ENCODE data around the gene TLE1. TPM values are rescaled to one million over a fixed set of nuclear protein-coding genes. Genes with fewer than 3 reads are reported as not detected.
"Not testable (repeated sequence)": the region's sequence is repeated elsewhere in the genome, so short reads cannot be mapped to it uniquely, and the experiment has no call there.

TLE1 gene
- total RNA-seq, 2 donors from 2014 or later = 21.8 to 30.9 TPM

GRCh38 chr9:81669041-81669651 lies 20.2 kb downstream of the TLE1 start:
- intact Hi-C loops (cut with DNase I) = no loop called here
- no peak for DNase-seq (ENCODE audit: low spot score)

GRCh38 chr9:81666123-81666522 lies 23.2 kb downstream of the TLE1 start:
- intact Hi-C loops (cut with DNase I) = no loop called here
- DNase-seq (ENCODE audit: low spot score) = no peak

GRCh38 chr9:81665322-81665871 lies 23.9 kb downstream of the TLE1 start:
- DNase-seq (ENCODE audit: low spot score) = no peak
- intact Hi-C loops (cut with DNase I) = no loop called here

- DNase-seq (ENCODE audit: low spot score) = no peak
- intact Hi-C loops (cut with DNase I) = no loop called here
Measured at GRCh38 chr9:81664638-81665222, 24.6 kb downstream of the TLE1 start.

GRCh38 chr9:81661339-81661738 lies 28.0 kb downstream of the TLE1 start:
- intact Hi-C loops (cut with DNase I) = no loop called here

GRCh38 chr9:81656871-81657337 lies 32.4 kb downstream of the TLE1 start:
- no peak for DNase-seq (ENCODE audit: low spot score)
- intact Hi-C loops (cut with DNase I) = no loop called here

More at GRCh38 chr9:81661339-81661738, 28.0 kb downstream of the TLE1 start:
- no peak for DNase-seq (ENCODE audit: low spot score)

- intact Hi-C loops (cut with DNase I) = no loop called here
- no peak for DNase-seq (ENCODE audit: low spot score)
Measured at GRCh38 chr9:81656004-81656403, 33.3 kb downstream of the TLE1 start.

- no peak for DNase-seq (ENCODE audit: low spot score)
- intact Hi-C loops (cut with DNase I) = no loop called here
Measured at GRCh38 chr9:81653240-81653639, 36.1 kb downstream of the TLE1 start.

- intact Hi-C loops (cut with DNase I) = no loop called here
- no peak for DNase-seq (ENCODE audit: low spot score)
Measured at GRCh38 chr9:81652058-81652687, 37.2 kb downstream of the TLE1 start.

- no peak for DNase-seq (ENCODE audit: low spot score)
- intact Hi-C loops (cut with DNase I) = no loop called here
Measured at GRCh38 chr9:81650586-81651515, 38.5 kb downstream of the TLE1 start.

GRCh38 chr9:81649475-81650240 lies 39.7 kb downstream of the TLE1 start:
- intact Hi-C loops (cut with DNase I) = no loop called here
- DNase-seq (ENCODE audit: low spot score) = no peak

- no peak for DNase-seq (ENCODE audit: low spot score)
- intact Hi-C loops (cut with DNase I) = no loop called here
Measured at GRCh38 chr9:81648891-81649290, 40.5 kb downstream of the TLE1 start.

- intact Hi-C loops (cut with DNase I) = no loop called here
- DNase-seq (ENCODE audit: low spot score) = no peak
Measured at GRCh38 chr9:81646337-81646736, 43.0 kb downstream of the TLE1 start.

GRCh38 chr9:81644513-81644912 lies 44.8 kb downstream of the TLE1 start:
- intact Hi-C loops (cut with DNase I); DNase-seq (ENCODE audit: low spot score): not testable (repeated sequence)

GRCh38 chr9:81637276-81637675 lies 52.1 kb downstream of the TLE1 start:
- intact Hi-C loops (cut with DNase I) = no loop called here

GRCh38 chr9:81636255-81636599 lies 53.1 kb downstream of the TLE1 start:
- intact Hi-C loops (cut with DNase I) = no loop called here
- no peak for DNase-seq (ENCODE audit: low spot score)

More at GRCh38 chr9:81637276-81637675, 52.1 kb downstream of the TLE1 start:
- DNase-seq (ENCODE audit: low spot score) = no peak

GRCh38 chr9:81635521-81636254 lies 53.7 kb downstream of the TLE1 start:
- DNase-seq (ENCODE audit: low spot score) = no peak
- intact Hi-C loops (cut with DNase I) = no loop called here

GRCh38 chr9:81634915-81635516 lies 54.3 kb downstream of the TLE1 start:
- intact Hi-C loops (cut with DNase I) = no loop called here
- no peak for DNase-seq (ENCODE audit: low spot score)

Data from posterior vena cava (tissue), 2 donors.